KOPT-K1 (cell line): Measurements from ENCODE around the gene ABO.
"Not testable (repeated sequence)": the region's sequence is repeated elsewhere in the genome, so short reads cannot be mapped to it uniquely, and the experiment has no call there.

ENCODE experiments used
- H3K27ac ChIP-seq: fragments of 200-600 bp; sonication (generic); 2 replicates; pipeline ENCODE4 v1.5.1; 2016; ENCODE audit warnings: antibody characterized with exemption, mild to moderate bottlenecking, low read depth, low read length; ENCODE audit not compliant: poor library complexity, severe bottlenecking
- H3K36me3 ChIP-seq: fragments of 200-600 bp; sonication (generic); 2 replicates; pipeline ENCODE4 v1.5.1; 2017; ENCODE audit warnings: antibody characterized with exemption, mild to moderate bottlenecking, low read length, moderate library complexity; ENCODE audit not compliant: insufficient read depth
- H3K9me3 ChIP-seq: fragments of 200-600 bp; sonication (generic); 2 replicates; pipeline ENCODE4 v1.5.1; 2017; ENCODE audit warnings: antibody characterized with exemption, low read length, mild to moderate bottlenecking; ENCODE audit not compliant: insufficient read depth, poor library complexity, severe bottlenecking

The ABO gene

GRCh38 chr9:133231934-133232568 is 43.0 kb downstream of the ABO start:
- not testable (repeated sequence) for H3K9me3 ChIP-seq, H3K27ac ChIP-seq, H3K36me3 ChIP-seq

DNA sequence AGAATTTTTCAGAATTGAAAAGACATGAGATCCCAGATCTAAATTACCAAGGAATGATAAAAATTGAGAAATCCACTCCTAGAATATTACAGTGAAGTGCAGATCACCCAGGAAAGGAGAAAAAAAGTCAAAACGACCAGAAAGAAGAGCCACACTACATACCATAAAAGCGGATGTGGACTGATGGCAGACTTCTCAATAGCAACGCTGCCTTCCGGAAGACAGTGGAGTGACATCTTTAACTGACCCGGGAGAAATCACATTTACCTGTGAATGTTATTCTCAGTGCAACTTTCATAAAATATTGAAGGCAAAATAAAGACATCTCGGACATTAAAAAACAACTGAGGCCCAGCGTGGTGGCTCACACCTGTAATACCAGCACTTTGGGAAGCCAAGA is 44.5 kb downstream of the ABO start:
- not testable (repeated sequence) for H3K27ac ChIP-seq, H3K36me3 ChIP-seq, H3K9me3 ChIP-seq

- no peak overlapping the region for H3K27ac ChIP-seq
- no peaks in the 10 kb centered on the region for H3K9me3 ChIP-seq
- no peaks in the 10 kb centered on the region for H3K36me3 ChIP-seq
Observed at GRCh38 chr9:133230093-133230492, 44.9 kb downstream of the ABO start.

DNA sequence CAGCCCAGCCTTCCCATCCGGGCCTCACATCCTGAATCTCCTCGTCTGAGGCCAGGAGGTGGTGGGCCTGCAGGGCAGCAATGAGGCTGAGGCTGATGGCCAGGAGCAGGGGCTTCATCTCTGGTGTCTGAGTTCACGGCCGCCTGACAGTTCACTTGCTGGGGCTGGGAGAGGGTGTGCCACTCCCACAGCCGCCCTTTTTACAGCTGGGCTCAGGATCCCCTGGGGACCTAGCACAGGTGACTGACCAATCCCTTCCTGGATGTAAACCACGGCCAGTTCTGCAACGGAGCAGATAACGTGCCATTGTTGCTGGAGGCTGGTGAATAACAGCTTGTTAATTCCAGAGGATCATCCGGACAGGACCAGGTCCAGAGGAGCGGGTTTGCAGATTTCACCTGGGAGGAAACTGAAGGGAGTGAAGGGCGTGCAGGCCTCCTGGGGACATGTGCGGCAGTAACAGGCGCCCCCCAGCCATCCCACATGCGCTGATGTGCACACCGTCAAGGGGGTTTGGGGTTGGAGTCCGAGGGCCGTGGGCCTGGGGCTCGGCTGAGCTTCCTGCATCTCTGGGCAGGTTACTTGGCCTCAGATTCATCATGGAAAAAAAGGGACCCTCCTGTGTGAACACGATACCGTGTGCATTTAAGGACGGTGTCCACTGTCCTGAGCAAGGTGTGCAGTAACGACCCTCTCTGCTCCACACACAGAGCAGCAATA is 46.4 kb downstream of the ABO start:
- not testable (repeated sequence) for H3K36me3 ChIP-seq, H3K9me3 ChIP-seq, H3K27ac ChIP-seq

GRCh38 chr9:133227996-133228395 is 47.0 kb downstream of the ABO start:
- H3K9me3 ChIP-seq, H3K27ac ChIP-seq, H3K36me3 ChIP-seq: not testable (repeated sequence)

DNA sequence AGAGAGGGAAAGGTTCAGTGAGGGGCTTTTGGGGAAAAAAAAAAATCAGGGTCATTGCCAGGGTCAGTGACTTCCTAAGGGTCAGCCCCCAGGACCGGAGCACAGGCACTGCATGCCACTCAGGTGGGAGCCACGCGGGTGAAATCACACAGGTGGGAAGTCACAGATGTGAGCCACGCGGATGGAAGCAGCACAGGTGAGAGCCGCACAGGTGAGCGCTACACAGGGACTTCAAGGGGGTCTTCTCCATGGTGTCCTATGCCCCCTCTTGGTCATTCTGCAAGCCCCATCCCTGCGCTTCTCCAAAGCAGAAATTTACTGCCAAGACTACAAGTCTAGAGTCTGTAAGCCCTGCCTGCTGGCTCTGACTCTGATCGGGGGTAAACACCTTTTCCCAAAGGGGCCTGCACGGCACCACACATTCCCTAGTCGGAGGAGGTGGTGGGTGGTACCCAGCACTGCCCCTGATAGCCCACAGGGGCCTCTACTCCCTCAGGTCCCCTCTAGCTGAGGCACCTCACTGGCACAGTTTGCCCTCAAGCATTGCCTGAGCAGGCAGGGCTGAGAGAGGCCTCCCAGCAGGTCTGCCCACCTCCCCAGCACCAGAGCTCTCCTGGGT is 47.6 kb downstream of the ABO start:
- no peaks in the 10 kb centered on the region for H3K9me3 ChIP-seq
- no peaks in the 10 kb centered on the region for H3K36me3 ChIP-seq
- H3K27ac ChIP-seq = no peak overlapping the region

GRCh38 chr9:133226219-133227171 is 48.5 kb downstream of the ABO start:
- Histone ChIP-seq H3K9me3 (no peaks in the 10 kb centered on the region), H3K36me3 (no peaks in the 10 kb centered on the region), H3K27ac (no peak overlapping the region)

DNA sequence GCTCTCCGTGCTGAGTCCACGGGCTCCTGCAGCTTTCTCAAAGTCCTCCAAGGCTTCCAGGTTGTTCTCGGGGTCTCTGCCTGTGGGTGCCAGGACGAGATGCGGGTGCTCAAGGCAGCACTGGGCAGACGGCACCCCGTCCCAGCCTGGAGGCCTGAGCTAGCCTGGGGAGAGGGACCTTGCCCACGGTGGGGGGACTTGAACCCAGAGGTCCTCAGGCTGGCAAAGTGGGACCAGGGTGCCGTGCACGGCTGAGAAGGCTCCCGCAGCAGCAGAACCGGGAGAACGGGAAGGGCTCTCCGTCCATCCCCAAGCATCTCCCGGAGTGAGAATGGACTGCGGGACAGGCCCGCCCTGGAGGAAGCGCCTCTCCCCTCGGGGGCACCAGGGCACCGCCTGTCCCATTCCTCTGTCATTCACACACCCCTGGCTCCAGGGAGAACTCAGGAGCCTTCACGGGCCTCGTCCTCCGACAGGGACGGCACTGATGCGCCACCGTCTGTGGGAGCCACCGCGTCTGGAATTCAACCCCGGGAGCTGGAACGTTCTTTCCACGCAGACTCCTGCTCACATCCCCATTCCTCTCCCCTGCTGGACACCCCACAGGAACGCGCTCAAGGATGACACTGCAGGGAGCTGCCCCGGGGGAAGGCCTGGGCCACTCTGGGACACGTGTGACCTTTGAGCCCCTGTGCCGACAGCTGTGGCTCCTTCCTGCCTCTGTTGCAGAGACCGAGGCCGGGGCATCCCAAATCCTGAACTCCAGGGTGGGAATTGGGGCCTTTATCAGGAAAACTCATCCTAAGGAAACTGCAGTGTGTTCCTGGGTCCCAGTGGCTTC is 49.6 kb downstream of the ABO start:
- Histone ChIP-seq H3K9me3 (no peaks in the 10 kb centered on the region), H3K36me3 (no peaks in the 10 kb centered on the region), H3K27ac (no peak overlapping the region)

- Histone ChIP-seq H3K36me3 (no peaks in the 10 kb centered on the region), H3K27ac (no peak overlapping the region), H3K9me3 (no peaks in the 10 kb centered on the region)
Observed at GRCh38 chr9:133224762-133225161, 50.2 kb downstream of the ABO start.

DNA sequence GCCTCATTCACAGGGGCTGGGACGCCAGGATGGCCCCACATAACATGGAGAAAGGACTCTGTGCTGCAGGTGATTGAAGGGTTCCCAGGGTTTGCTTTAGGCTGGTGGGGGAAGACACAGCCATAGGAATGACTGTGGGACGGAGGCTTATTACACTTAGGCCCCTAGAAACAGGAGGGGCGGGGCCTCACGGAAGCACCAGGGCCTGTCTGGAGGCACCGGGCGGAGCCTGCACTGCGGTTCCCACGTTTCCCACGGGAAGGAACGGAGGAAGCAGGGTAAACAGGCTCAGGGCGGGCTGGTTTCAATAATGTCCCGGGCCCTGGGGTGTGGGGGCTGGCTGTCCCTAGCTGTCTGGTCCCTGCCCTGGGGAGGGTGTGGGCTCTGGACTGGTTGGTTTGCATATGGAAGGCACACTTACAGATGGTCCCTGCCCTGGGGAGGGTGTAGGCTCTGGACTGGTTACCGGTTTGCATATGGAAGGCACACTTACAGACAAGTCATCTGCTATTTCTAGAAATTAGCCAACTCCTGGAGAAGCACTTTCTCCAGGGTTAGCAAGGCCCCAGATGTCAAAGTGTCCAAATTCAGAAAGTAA is 51.7 kb downstream of the ABO start:
- H3K9me3 ChIP-seq, H3K36me3 ChIP-seq, H3K27ac ChIP-seq: not testable (repeated sequence)

DNA sequence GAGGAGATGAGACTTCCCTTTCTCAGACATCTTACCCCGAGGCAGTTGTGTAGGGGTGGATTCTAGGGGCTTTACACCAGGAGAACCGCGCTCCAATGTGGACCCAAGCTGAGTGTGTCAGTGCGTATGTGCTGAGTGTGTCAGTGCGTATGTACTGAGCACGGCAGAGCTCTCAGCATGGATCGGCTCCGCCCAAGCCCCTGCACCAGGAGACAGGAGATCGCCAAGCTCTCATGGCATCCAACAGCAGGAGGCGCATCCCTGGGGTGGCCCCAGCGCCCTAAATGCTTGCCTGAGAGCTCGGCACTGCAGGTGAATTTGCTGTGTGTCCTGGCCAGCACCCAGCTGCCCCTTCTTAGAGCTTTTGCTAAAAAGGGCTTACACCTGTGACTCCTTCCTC is 53.0 kb downstream of the ABO start:
- H3K9me3 ChIP-seq, H3K27ac ChIP-seq, H3K36me3 ChIP-seq: not testable (repeated sequence)

DNA sequence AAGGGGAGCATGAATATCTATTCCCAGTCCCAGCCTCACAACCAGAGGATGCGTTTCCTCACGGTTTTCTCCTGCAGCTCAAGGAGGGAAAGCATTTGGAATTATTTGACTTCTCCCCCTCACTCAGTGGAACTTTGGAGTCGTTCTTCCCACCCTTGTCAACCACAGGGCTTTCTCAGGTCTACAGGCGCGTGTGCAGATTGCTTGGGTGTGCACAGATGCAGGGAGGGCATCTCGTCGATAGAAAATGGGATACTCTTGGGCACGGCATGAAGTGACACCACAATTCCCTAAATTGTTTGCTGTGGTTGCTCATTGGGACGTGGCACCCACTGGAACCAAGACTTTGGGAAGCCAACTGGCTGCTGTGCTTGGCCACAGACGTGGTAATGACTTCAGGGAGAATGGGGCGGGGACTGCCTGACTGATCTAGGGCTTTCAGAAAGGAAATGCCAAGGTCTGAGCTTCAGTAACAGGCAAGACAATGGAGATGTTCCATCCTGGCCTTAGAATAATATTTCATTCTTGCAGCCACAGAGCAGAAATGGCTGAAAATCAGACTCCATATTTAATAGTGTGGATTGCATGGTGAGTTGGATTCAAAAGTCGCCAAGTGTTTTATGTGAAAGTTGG is 53.7 kb downstream of the ABO start:
- no peaks in the 10 kb centered on the region for H3K36me3 ChIP-seq
- no peaks in the 10 kb centered on the region for H3K9me3 ChIP-seq
- H3K27ac ChIP-seq = no peak overlapping the region

- H3K36me3 ChIP-seq, H3K27ac ChIP-seq, H3K9me3 ChIP-seq: not testable (repeated sequence)
Observed at GRCh38 chr9:133218049-133218975, 56.7 kb downstream of the ABO start.
